ENCODE results near the gene PSMB5.

The PSMB5 gene

GRCh38 chr14:23034498-23035302 lies at the start of gene PSMB5:
Gene PSMB5, minus strand, starts transcription at chr14:23034900. Its CDS starts 19 bp downstream, at chr14:23034881.
- peak; percentile 73 for DNase-seq (ENCODE audit: low read depth, low spot score)
- peak; percentile 3 for TF ChIP-seq CTCF (IDR thresholded peaks at IDR 0.05; ENCODE audit: insufficient read depth, low read length, missing control alignments)
- ChIA-PET POLR2A (interaction anchor here (0.6 to 1.0 kb wide), 3 partner anchors 10 to 74 kb away, joined by 3 read pairs; no protein-coding TSS in a partner anchor), CTCF (interaction anchor here (0.6 to 2.4 kb wide), 9 partner anchors 10 to 75 kb away, joined by 3 to 16 read pairs (median 4); no protein-coding TSS in a partner anchor)
- H3K4me3 ChIP-seq (ENCODE audit: low read depth, low read length): peak within 1 kb of the TSS; percentile 92

DNA sequence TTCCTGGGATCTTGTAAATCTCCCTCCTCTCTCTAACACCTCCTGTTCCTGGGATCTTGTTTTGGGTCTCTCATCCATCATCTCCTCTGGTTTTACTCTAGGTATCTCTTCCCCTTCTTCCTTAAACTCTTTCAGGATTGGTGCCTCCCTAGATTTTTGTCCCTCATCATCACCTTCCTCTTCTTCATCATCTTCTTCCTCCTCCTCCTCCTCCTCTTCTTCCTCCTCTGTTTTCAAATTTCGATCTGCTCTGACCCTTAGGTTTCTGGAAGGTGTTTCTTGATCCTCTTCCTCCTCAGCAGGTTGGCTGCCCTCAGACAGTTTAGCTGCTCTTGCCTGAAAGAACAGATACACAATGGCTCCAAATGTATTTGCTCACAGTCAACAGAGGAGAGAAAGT lies 45.8 kb upstream of the PSMB5 start:
- ChIA-PET CTCF (interaction anchor here (1.0 to 17.4 kb wide), 10 partner anchors 7 to 220 kb away, joined by 3 to 452 read pairs (median 43); partner anchors contain the start of genes ACIN1, AJUBA, C14orf119 and CDH24), POLR2A (interaction anchor here (1.1 to 2.4 kb wide), 4 partner anchors 9 to 14 kb away, joined by 4 to 20 read pairs (median 7); partner anchors contain the start of genes ACIN1 and C14orf119)
- DNase-seq (ENCODE audit: low read depth, low spot score): no peak
- no peak overlapping the region for H3K4me3 ChIP-seq (ENCODE audit: low read depth, low read length)
- TF ChIP-seq CTCF (IDR thresholded peaks at IDR 0.05; ENCODE audit: insufficient read depth, low read length, missing control alignments): no peak

DNA sequence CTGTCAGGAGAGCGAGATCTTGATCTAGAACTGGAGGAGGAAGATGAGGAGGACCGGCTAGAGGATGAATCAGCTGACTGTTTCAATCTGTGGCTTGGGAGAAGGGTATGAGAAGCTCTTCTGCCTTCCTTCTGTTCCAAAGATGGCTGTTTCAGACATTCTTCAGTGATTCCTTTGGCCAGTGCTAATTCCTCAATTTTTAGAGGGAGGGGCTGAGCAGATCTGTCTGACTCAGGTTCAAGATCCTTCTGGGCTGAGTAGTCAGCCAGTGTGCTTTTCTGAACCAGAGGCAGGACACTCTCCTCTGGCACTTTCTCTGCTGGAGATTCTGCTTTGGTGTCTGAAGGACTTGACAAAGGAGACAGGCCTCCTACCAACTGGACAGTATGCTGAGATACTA lies 45.0 kb upstream of the PSMB5 start:
- ChIA-PET CTCF (interaction anchor here (0.7 to 17.4 kb wide), 9 partner anchors 9 to 268 kb away, joined by 3 to 452 read pairs (median 70); partner anchors contain the start of genes ACIN1, AJUBA, C14orf119 and CDH24), POLR2A (interaction anchor here (0.5 to 2.4 kb wide), 8 partner anchors 8 to 97 kb away, joined by 3 to 20 read pairs (median 6); partner anchors contain the start of genes ACIN1, AJUBA and C14orf119)
- H3K4me3 ChIP-seq (ENCODE audit: low read depth, low read length): no peak overlapping the region
- DNase-seq (ENCODE audit: low read depth, low spot score): no peak
- TF ChIP-seq CTCF (IDR thresholded peaks at IDR 0.05; ENCODE audit: insufficient read depth, low read length, missing control alignments): no peak

DNA sequence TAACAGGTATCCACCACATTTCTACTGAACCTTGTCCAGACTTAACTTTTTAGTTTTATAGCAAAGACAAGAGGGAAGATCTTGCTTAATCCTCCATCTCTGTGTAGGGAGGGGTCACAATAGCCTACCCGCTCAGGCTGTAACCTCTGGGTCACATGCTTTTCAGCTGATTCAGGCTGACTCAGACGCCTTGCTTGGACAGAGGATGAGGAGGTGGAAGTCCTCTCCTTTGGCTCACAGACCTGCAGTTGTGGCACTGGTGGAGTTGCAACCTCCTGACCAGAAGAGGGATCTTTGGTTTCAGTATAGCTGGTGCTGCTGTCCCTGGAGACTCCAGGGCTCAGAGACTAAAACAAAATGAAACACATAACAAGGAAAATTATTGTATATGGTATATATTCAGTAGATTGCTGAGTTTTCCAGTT lies 44.0 kb upstream of the PSMB5 start:
- no peak overlapping the region for H3K4me3 ChIP-seq (ENCODE audit: low read depth, low read length)
- peak; percentile 87 for DNase-seq (ENCODE audit: low read depth, low spot score)
- peak; percentile 10 for TF ChIP-seq CTCF (IDR thresholded peaks at IDR 0.05; ENCODE audit: insufficient read depth, low read length, missing control alignments)
- POLR2A ChIA-PET: interaction anchor here (1.0 to 2.4 kb wide), 5 partner anchors 10 to 17 kb away, joined by 3 to 20 read pairs (median 6); partner anchors contain the start of genes ACIN1 and C14orf119
- CTCF ChIA-PET: interaction anchor here (1.7 to 17.4 kb wide), 13 partner anchors 11 to 107 kb away, joined by 4 to 452 read pairs (median 25); partner anchors contain the start of genes ACIN1, AJUBA, C14orf119 and CDH24

DNA sequence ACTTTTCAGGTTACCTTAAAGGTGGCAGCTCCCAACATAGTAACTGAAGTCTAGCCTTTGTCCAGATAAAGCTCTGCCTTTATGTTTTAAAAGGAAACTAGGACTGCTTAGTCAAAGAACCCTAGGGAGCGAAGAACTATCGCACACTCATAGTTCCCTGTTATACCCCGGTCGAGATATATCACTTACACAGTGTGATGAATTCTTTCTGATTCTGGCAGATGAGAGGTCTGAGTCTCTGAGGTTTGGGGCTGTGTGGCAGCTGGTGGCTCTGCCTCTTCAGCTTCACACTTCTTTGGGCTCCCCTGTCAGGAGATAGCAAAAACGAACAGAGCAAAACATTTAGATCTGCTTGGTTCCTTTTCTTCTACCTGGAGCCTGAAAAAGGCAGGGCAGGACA lies 43.3 kb upstream of the PSMB5 start:
- CTCF ChIA-PET: interaction anchor here (1.1 to 17.4 kb wide), 23 partner anchors 11 to 546 kb away, joined by 3 to 452 read pairs (median 12); partner anchors contain the start of genes ACIN1, AJUBA, C14orf119 and CDH24
- H3K4me3 ChIP-seq (ENCODE audit: low read depth, low read length): no peak overlapping the region
- no peak for DNase-seq (ENCODE audit: low read depth, low spot score)
- no peak for TF ChIP-seq CTCF (IDR thresholded peaks at IDR 0.05; ENCODE audit: insufficient read depth, low read length, missing control alignments)
- POLR2A ChIA-PET: interaction anchor here (0.7 to 2.4 kb wide), 5 partner anchors 9 to 101 kb away, joined by 3 to 20 read pairs (median 6); partner anchors contain the start of genes ACIN1 and C14orf119

Measured in AG04449 (cell line).